Activated naive CD8-positive, alpha-beta T cell treated with anti-CD3 and anti-CD28 coated beads for 36 hours (primary cell): ENCODE measurements around the gene RELN. TPM values are rescaled to one million over a fixed set of nuclear protein-coding genes. Genes with fewer than 3 reads are reported as not detected.

Source experiments
- DNase-seq: peaks from one replicate; pipeline ENCODE4 v3.0.0; 2021
- H3K27ac Mint-ChIP-seq: one replicate; pipeline ENCODE4 v1.8.0; 2022; ENCODE audit warnings: mild to moderate bottlenecking, moderate library complexity, mixed read lengths
- H3K27me3 Mint-ChIP-seq: one replicate; pipeline ENCODE4 v1.8.0; 2022; ENCODE audit warnings: mild to moderate bottlenecking, mixed read lengths
- H3K36me3 Mint-ChIP-seq: one replicate; pipeline ENCODE4 v1.8.0; 2021; ENCODE audit warnings: mild to moderate bottlenecking, mixed read lengths
- H3K4me1 Mint-ChIP-seq: one replicate; pipeline ENCODE4 v1.8.0; 2021; ENCODE audit warnings: mixed read lengths
- H3K4me3 Mint-ChIP-seq: one replicate; pipeline ENCODE4 v1.8.0; 2022; ENCODE audit warnings: mild to moderate bottlenecking, moderate library complexity, mixed read lengths
- H3K9me3 Mint-ChIP-seq: one replicate; pipeline ENCODE4 v1.8.0; 2022; ENCODE audit warnings: mixed read lengths
- total RNA-seq, 2 experiments: library from RNA; stranded (reverse); gene quantifications; one replicate each; pipeline ENCODE4 v1.2.3, GENCODE V29; 2021

Gene RELN
- total RNA-seq, 2 experiments from 2014 or later: not detected

DNA sequence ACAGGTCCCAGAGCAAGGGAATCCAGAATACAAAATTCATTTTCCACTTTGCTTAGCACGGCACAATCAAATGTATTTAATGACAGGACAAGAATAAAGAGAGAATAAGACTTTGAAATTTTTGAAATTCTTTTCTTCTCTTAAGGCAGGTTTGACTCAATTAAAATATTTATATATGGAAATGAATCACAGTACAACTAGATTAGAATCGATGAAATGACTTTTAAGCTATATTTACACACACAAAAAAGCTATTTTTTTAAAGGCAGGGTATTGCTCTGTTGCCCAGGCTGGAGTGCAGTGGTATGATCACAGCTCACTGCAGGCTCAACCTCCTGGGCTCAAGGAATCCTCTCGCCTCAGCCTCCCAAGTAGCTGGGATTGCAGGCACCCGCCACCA, 278.0 kb downstream of the RELN start:
- Mint-ChIP-seq H3K4me3 (no peak overlapping the region), H3K4me1 (no peaks in the 10 kb centered on the region), H3K36me3 (no peaks in the 10 kb centered on the region), H3K9me3 (no peaks in the 10 kb centered on the region), H3K27me3 (peaks cover 13% of the 10 kb centered on the region), H3K27ac (no peak overlapping the region)
- no peak for DNase-seq

- no peaks in the 10 kb centered on the region for H3K4me1 Mint-ChIP-seq
- H3K4me3 Mint-ChIP-seq: no peak overlapping the region
- no peaks in the 10 kb centered on the region for H3K9me3 Mint-ChIP-seq
- H3K27me3 Mint-ChIP-seq: peaks cover 3% of the 10 kb centered on the region
- H3K36me3 Mint-ChIP-seq: no peaks in the 10 kb centered on the region
- DNase-seq: no peak
- H3K27ac Mint-ChIP-seq: no peak overlapping the region
Measured at GRCh38 chr7:103710247-103710646, 279.2 kb downstream of the RELN start.

DNA sequence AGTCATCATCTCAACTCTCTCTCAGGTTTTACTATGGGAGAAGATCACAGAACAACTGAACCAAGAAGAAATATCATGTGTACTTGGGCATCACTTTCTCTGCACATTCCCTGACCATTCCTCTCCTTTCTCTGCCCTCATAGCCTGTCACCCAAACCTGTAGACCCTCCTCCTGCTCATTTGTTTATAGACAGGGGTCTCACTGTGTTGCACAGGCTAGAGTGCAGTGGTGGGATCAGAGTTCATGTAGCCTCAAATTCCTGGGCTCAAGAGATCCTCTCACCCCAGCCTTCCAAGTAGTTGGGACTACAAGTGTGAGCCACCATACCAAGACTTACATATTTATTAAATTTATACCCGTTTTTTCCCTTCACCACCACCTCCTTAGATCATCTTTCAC, 282.7 kb downstream of the RELN start:
- peaks cover 5% of the 10 kb centered on the region for H3K27me3 Mint-ChIP-seq
- no peaks in the 10 kb centered on the region for H3K4me1 Mint-ChIP-seq
- no peak overlapping the region for H3K27ac Mint-ChIP-seq
- DNase-seq: no peak
- no peak overlapping the region for H3K4me3 Mint-ChIP-seq
- no peaks in the 10 kb centered on the region for H3K9me3 Mint-ChIP-seq
- no peaks in the 10 kb centered on the region for H3K36me3 Mint-ChIP-seq

GRCh38 chr7:103705542-103705941, 283.9 kb downstream of the RELN start:
- H3K9me3 Mint-ChIP-seq: no peaks in the 10 kb centered on the region
- H3K4me3 Mint-ChIP-seq: no peak overlapping the region
- no peaks in the 10 kb centered on the region for H3K36me3 Mint-ChIP-seq
- no peaks in the 10 kb centered on the region for H3K4me1 Mint-ChIP-seq
- DNase-seq: no peak
- H3K27me3 Mint-ChIP-seq: peaks cover 5% of the 10 kb centered on the region
- no peak overlapping the region for H3K27ac Mint-ChIP-seq

GRCh38 chr7:103704701-103705100, 284.8 kb downstream of the RELN start:
- no peaks in the 10 kb centered on the region for H3K36me3 Mint-ChIP-seq
- no peak overlapping the region for H3K4me3 Mint-ChIP-seq
- peaks cover 5% of the 10 kb centered on the region for H3K27me3 Mint-ChIP-seq
- H3K27ac Mint-ChIP-seq: no peak overlapping the region
- H3K9me3 Mint-ChIP-seq: no peaks in the 10 kb centered on the region
- no peaks in the 10 kb centered on the region for H3K4me1 Mint-ChIP-seq
- no peak for DNase-seq

DNA sequence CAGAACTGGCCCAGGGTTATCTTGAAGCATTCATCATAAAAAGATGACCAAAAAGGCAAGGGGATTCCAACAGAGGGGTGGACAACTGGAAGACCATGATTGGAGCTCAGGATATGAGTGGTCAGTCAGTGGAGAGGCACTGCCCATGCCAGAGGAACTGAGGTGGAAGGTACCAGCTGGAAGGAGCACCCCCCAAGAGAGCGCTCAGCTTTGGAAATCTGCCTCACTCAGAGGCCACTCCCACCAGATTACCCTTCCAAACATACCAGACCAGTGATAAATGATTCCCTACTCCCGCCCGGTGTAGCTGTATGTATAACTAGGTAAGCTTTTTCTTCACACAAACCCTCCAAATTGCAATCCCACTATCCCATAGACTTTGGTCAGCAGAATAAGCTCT, 286.5 kb downstream of the RELN start:
- Mint-ChIP-seq H3K27ac (no peak overlapping the region), H3K4me3 (no peak overlapping the region), H3K9me3 (no peaks in the 10 kb centered on the region), H3K4me1 (no peaks in the 10 kb centered on the region), H3K27me3 (peaks cover 5% of the 10 kb centered on the region), H3K36me3 (no peaks in the 10 kb centered on the region)
- DNase-seq: no peak

DNA sequence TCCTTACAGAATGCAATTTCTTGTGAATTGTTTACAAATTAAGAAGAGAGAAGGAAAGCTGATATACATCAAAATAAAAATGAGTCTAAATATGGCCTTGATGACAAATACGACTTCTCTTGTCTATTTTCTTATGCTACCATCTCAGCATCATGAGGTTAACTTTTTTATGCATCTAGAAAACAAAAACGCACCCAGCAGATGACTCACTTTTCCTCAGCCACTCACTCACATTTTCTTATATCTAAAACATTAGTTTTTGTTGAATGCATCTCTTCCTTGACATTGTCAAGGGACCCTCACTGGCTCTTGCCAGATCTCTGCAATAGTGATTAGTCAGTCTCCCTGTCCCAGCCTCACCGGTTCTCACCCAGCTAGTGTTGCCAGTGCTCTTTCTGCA, 287.0 kb downstream of the RELN start:
- Mint-ChIP-seq H3K27ac (no peak overlapping the region), H3K36me3 (no peaks in the 10 kb centered on the region)

GRCh38 chr7:103699032-103699431, 290.4 kb downstream of the RELN start:
- Mint-ChIP-seq H3K27me3 (peaks cover 5% of the 10 kb centered on the region), H3K4me1 (no peaks in the 10 kb centered on the region), H3K4me3 (no peak overlapping the region), H3K27ac (no peak overlapping the region), H3K36me3 (no peaks in the 10 kb centered on the region), H3K9me3 (no peaks in the 10 kb centered on the region)
- no peak for DNase-seq

More for the DNA sequence above, 287.0 kb downstream of the RELN start:
- Mint-ChIP-seq H3K9me3 (no peaks in the 10 kb centered on the region), H3K27me3 (peaks cover 5% of the 10 kb centered on the region), H3K4me3 (no peak overlapping the region), H3K4me1 (no peaks in the 10 kb centered on the region)
- no peak for DNase-seq

DNA sequence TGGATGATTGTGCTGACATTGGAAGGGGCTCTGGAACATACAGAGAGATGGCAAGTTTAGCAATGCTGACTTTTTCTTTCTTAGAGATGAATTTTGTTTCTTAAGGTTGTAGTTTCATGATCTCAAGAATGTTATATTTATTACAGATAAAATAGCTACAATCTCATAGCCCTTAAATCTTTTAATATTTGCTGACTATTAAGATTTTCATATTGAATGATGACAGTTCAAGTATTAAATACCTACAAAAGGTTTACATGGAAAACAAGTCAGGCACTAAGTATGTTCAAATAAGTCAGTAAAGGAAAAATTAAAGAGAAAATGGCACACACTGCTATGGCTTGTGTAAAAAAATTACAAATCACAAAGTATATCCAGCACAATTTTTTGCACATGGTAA, 291.4 kb downstream of the RELN start:
- H3K27me3 Mint-ChIP-seq: no peaks in the 10 kb centered on the region
- no peaks in the 10 kb centered on the region for H3K9me3 Mint-ChIP-seq
- DNase-seq: no peak
- no peaks in the 10 kb centered on the region for H3K36me3 Mint-ChIP-seq
- no peak overlapping the region for H3K27ac Mint-ChIP-seq
- H3K4me3 Mint-ChIP-seq: no peak overlapping the region
- no peaks in the 10 kb centered on the region for H3K4me1 Mint-ChIP-seq

GRCh38 chr7:103695521-103695920, 293.9 kb downstream of the RELN start:
- no peaks in the 10 kb centered on the region for H3K36me3 Mint-ChIP-seq
- H3K9me3 Mint-ChIP-seq: no peaks in the 10 kb centered on the region
- H3K27ac Mint-ChIP-seq: no peak overlapping the region

DNA sequence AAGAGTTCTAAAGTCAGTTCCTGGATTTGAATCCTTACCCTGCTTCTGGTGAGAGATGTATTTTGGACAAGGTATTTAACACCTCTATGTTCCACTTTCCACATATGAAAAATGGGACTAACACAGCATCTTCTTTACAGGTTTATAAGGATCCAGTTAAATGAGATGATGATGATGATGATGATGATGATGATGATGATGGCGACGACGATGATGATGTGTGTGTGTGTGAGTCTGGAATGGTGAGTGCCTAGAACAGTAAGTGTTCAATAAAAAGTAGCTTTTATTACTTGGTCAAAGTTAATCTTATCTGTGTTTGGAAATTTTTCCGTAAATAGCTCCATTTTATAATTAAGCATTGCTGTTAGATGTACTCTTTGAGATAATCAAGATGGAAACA, 295.2 kb downstream of the RELN start:
- DNase-seq: no peak
- H3K36me3 Mint-ChIP-seq: no peaks in the 10 kb centered on the region
- no peak overlapping the region for H3K27ac Mint-ChIP-seq
- H3K27me3 Mint-ChIP-seq: no peaks in the 10 kb centered on the region
- H3K9me3 Mint-ChIP-seq: no peaks in the 10 kb centered on the region
- H3K4me3 Mint-ChIP-seq: no peak overlapping the region
- H3K4me1 Mint-ChIP-seq: no peaks in the 10 kb centered on the region

More at GRCh38 chr7:103695521-103695920, 293.9 kb downstream of the RELN start:
- Mint-ChIP-seq H3K4me3 (no peak overlapping the region), H3K27me3 (no peaks in the 10 kb centered on the region), H3K4me1 (no peaks in the 10 kb centered on the region)
- DNase-seq: no peak

DNA sequence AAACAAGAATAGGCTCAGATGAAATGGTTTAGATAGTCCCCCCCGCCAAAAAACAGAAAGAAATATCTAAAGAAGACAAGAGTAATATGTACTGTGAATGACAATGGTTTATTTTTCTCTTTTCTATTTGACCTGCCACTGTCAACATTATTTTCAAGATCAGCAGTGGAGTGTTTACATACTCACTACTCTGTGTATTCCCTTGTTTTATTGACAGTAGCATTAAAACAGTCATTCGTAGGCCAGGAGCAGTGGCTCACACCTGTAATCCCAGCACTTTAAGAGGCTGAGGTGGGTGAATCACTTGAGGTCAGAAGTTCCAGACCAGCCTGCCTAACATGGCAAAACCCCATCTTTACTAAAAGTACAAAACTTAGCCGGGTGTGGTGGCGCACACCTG, 298.2 kb downstream of the RELN start:
- no peaks in the 10 kb centered on the region for H3K9me3 Mint-ChIP-seq
- no peaks in the 10 kb centered on the region for H3K36me3 Mint-ChIP-seq
- H3K27me3 Mint-ChIP-seq: no peaks in the 10 kb centered on the region
- H3K4me3 Mint-ChIP-seq: no peak overlapping the region
- DNase-seq: no peak
- H3K4me1 Mint-ChIP-seq: no peaks in the 10 kb centered on the region
- no peak overlapping the region for H3K27ac Mint-ChIP-seq

- no peaks in the 10 kb centered on the region for H3K4me1 Mint-ChIP-seq
- H3K4me3 Mint-ChIP-seq: no peak overlapping the region
- H3K27me3 Mint-ChIP-seq: no peaks in the 10 kb centered on the region
- no peak overlapping the region for H3K27ac Mint-ChIP-seq
- no peaks in the 10 kb centered on the region for H3K36me3 Mint-ChIP-seq
- DNase-seq: no peak
- H3K9me3 Mint-ChIP-seq: no peaks in the 10 kb centered on the region
Measured at GRCh38 chr7:103690242-103690974, 299.1 kb downstream of the RELN start.

- DNase-seq: no peak
- Mint-ChIP-seq H3K4me1 (no peaks in the 10 kb centered on the region), H3K27ac (no peak overlapping the region), H3K4me3 (no peak overlapping the region), H3K36me3 (no peaks in the 10 kb centered on the region), H3K9me3 (no peaks in the 10 kb centered on the region), H3K27me3 (peaks cover 2% of the 10 kb centered on the region)
Measured at GRCh38 chr7:103689255-103689654, 300.2 kb downstream of the RELN start.

GRCh38 chr7:103687951-103688350, 301.5 kb downstream of the RELN start:
- Mint-ChIP-seq H3K36me3 (no peaks in the 10 kb centered on the region), H3K4me1 (no peaks in the 10 kb centered on the region), H3K4me3 (no peak overlapping the region), H3K27me3 (peaks cover 3% of the 10 kb centered on the region), H3K27ac (no peak overlapping the region), H3K9me3 (no peaks in the 10 kb centered on the region)
- DNase-seq: no peak

DNA sequence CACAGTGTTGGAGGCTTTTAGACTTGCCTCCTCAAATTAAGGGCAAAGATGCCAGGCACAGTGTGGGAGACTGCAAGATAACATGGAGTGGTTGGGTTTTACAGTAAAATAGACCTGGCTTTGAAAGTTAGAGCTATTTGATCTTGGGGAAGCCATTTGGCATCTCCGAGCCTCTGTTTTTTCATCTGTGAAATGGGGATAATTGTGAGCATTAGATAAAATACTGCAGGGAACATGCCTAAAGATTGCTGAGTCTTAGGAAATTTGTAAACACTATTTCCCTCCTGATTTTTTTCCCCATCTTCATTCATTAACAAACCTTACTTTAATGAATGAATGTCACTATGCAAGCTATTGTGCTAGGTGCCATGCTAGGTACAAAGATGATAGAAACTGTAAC, 302.2 kb downstream of the RELN start:
- no peak overlapping the region for H3K4me3 Mint-ChIP-seq
- no peaks in the 10 kb centered on the region for H3K4me1 Mint-ChIP-seq
- H3K36me3 Mint-ChIP-seq: no peaks in the 10 kb centered on the region
- no peak for DNase-seq
- H3K27ac Mint-ChIP-seq: no peak overlapping the region
- H3K9me3 Mint-ChIP-seq: no peaks in the 10 kb centered on the region
- peaks cover 3% of the 10 kb centered on the region for H3K27me3 Mint-ChIP-seq
